Rectal smooth muscle tissue (tissue), 1 donor: Measurements from ENCODE around the gene LATS1.
"Not testable (repeated sequence)": the region's sequence is repeated elsewhere in the genome, so short reads cannot be mapped to it uniquely, and the experiment has no call there.

Experiments
- H3K27ac ChIP-seq: one replicate; pipeline ENCODE4 v1.7.0; 2013; ENCODE audit warnings: low read depth, low read length, inconsistent platforms
- H3K27me3 ChIP-seq: one replicate; pipeline ENCODE4 v1.7.0; 2013; ENCODE audit warnings: low read length; ENCODE audit not compliant: control insufficient read depth, insufficient read depth
- H3K36me3 ChIP-seq: one replicate; pipeline ENCODE4 v1.7.0; 2013; ENCODE audit warnings: low read length; ENCODE audit not compliant: control insufficient read depth, insufficient read depth
- H3K4me1 ChIP-seq: one replicate; pipeline ENCODE4 v1.7.0; 2013; ENCODE audit warnings: low read length; ENCODE audit not compliant: control insufficient read depth, insufficient read depth
- H3K4me3 ChIP-seq: one replicate; pipeline ENCODE4 v1.7.0; 2013; ENCODE audit warnings: low read length
- H3K9ac ChIP-seq: one replicate; pipeline ENCODE4 v1.7.0; 2013; ENCODE audit warnings: low read length

LATS1 gene

DNA sequence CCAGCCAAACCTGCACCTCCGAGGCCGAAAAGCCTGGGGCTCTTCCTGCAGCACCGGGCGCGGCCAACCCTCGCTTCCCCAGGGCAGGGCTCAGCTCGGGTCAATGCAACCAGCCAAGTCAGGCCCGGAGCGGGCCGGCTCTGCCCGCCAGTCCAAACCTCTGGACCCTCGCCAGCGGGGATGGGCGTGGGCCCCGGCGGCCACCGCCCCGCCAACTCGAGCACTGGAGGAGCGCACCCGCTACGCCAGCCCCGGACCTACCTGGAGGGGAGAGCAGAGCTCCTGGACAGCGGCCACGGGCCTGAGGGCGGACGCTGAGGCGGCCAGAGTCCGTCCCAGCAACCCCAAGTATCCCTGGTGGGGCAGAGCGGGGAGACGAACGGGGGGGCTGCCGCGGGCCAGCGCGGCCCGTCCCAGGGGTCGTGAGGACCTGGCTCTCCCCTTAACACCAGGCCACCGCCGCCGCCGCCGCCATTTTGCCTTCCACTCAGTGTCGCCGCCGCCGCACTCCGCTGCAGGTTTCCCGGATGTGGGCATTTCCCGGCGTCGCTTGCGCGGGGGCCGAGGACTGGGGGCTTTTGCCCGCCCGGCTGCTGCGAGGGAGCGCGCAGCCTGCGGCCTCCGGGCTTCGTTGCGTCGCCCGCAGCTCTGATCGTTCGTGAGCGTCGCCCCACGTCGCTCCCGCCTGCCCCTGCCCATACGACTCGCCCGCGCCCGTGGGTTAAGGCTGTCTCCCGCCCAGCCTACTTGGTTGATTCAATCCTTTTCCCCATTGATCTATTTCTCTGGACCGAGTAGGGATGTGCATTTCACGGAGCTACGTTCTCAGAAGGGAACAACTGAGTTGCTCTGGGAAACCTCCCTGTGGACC lies at the start of gene LATS1:
Gene LATS1 (minus strand): TSS at position 514 of the 871 bp plus-strand sequence. CDS start 15,975 bp downstream, outside the sequence.
- peak within 1 kb of the TSS; percentile 96 for H3K4me3 ChIP-seq
- no peaks in the 10 kb centered on the region for H3K27me3 ChIP-seq
- peaks cover 13% of the 10 kb centered on the region for H3K4me1 ChIP-seq
- H3K36me3 ChIP-seq = no peaks in the 10 kb centered on the region
- peak within 1 kb of the TSS; percentile 100 for H3K27ac ChIP-seq
- peak within 1 kb of the TSS; percentile 96 for H3K9ac ChIP-seq

DNA sequence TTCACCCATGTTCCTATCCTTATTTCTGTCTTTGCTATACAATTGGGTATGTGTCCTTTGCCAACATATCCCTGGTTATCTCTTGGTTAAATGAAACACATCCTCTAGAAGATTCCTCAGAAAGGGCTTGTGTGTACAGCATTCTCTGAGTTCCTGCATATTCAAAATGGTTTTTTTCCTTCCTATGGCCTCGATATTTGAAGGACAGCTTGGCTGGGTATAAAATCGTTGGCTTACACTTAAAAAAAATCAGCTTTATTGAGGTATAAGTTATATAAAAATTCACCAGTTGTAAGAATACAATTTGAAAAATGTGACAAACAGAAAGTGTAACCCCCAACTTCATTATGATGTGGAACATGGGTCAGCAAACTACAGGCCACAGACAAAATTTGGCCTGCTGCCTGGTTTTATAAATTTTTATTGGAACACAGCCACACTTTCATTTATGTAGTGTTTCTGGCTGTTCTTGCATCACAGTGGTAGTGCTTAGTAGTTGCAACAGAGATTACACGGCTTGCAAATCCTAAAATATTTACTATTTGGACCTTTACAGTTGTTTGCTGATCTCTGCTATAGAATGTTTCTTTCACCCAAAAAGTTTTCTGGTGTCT lies 48.4 kb upstream of the LATS1 start:
- Histone ChIP-seq H3K4me3 (no peak overlapping the region), H3K36me3 (peaks cover 2% of the 10 kb centered on the region), H3K27ac (no peak overlapping the region), H3K27me3 (no peaks in the 10 kb centered on the region), H3K4me1 (no peaks in the 10 kb centered on the region), H3K9ac (no peak overlapping the region)

DNA sequence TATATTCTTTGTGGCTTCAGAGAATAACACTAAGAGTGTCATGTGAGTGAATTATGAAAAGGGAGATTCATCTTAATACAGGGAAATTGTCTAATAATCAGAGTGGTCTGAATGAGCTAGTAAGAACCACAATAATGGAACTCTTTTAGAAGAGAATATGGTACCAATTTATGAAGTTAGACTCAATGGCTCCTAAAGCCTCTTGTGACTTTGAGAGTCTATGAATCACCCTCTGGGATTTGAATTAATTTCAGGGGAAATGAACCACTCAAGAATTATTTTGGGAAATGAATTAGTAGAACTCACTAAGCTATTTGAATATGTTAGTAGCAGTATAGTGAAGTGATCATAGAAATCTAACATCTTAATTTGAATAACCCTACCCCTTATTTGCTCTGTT lies 46.0 kb upstream of the LATS1 start:
- Histone ChIP-seq H3K4me3 (no peak overlapping the region), H3K27ac (no peak overlapping the region), H3K4me1 (no peaks in the 10 kb centered on the region)

DNA sequence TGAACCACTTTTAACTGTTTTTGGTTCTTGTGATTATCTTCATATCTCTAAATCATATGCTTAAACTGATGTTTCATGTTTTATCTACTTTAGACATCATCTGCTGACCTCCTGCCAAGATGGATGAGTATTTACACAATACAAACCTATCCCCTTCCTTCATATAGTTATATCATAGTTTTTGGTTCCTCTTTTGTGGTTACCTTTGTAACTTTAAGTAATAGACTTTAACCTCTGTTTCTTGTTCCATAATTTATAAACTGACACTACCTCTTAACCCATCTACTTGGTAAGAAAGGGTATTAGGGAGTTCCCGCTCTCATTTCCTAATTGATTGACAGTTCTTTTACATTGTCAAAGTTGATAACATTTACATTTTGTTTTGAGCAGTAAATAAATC lies 43.5 kb upstream of the LATS1 start:
- no peak overlapping the region for H3K27ac ChIP-seq
- H3K4me3 ChIP-seq = no peak overlapping the region
- peaks cover 2% of the 10 kb centered on the region for H3K36me3 ChIP-seq

More for the DNA sequence above, 46.0 kb upstream of the LATS1 start:
- Histone ChIP-seq H3K36me3 (peaks cover 4% of the 10 kb centered on the region), H3K9ac (no peak overlapping the region), H3K27me3 (no peaks in the 10 kb centered on the region)

DNA sequence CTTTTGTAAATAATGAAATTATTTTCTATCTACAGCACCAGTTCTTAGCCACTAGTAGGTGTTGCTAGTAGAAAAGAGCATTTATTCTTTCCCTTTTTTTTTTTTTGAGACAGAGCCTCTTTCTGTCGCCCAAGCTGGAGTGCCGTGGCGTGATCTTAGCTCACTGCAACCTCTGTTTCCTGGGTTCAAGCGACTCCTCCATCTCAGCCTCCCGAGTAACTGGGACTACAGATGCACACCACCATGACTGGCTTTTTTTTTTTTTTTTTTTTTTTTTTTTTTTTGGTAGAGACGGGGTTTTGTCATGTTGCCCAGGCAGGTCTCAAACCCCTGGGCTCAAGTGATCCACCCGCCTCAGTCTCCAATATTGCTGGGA lies 38.3 kb upstream of the LATS1 start:
- Histone ChIP-seq H3K27ac (no peak overlapping the region), H3K4me1 (no peaks in the 10 kb centered on the region)

More for the DNA sequence above, 43.5 kb upstream of the LATS1 start:
- Histone ChIP-seq H3K9ac (no peak overlapping the region), H3K4me1 (no peaks in the 10 kb centered on the region), H3K27me3 (no peaks in the 10 kb centered on the region)

DNA sequence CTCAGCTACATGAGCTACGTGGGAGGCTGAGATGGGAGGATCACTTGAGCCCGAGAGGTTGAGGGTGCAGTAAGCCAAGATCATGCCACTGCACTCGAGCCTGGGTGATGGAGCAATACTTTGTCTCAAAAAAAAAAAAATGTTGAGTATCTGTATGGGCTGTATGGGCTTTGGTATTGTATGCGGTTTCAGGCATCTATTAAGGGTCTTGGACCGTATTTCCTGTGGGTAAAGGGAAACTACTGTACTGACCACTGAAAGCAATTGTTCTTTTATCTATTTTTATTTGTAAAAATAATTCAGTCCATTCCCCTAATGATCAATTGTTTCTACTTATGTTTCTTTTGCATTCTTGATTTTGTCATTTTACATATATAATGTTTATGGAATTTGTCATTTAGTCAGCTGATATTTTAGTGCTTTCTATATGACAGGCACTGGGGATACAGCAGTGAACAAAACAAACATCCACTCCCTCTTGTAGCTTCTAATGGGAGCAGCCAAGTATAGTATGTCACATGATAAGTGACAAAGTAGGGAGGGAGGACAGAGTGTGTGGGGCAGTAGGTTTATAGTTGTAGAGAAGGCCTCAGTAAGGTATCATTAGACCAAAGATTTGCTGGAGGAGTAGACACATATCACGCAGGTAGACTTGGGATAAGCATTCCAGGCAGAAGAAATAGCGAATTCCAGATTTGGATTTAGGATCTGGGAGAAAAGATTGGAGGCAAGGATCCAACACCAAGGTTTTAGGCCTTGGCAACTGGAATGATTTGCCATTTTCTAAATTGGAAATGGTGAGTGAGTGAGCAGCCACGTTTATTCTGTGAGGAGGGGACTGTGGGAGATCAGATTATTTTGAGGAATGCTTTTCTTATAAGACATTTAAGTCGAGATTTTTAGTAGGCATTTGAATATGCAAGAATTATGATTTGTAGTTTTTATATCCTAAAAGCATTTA lies 37.7 kb upstream of the LATS1 start:
- no peak overlapping the region for H3K4me3 ChIP-seq
- no peak overlapping the region for H3K9ac ChIP-seq
- no peaks in the 10 kb centered on the region for H3K4me1 ChIP-seq
- H3K27me3 ChIP-seq = no peaks in the 10 kb centered on the region
- peaks cover 2% of the 10 kb centered on the region for H3K36me3 ChIP-seq
- H3K27ac ChIP-seq = no peak overlapping the region

More for the DNA sequence above, 38.3 kb upstream of the LATS1 start:
- no peak overlapping the region for H3K4me3 ChIP-seq
- peaks cover 2% of the 10 kb centered on the region for H3K36me3 ChIP-seq
- no peaks in the 10 kb centered on the region for H3K27me3 ChIP-seq
- H3K9ac ChIP-seq = no peak overlapping the region

DNA sequence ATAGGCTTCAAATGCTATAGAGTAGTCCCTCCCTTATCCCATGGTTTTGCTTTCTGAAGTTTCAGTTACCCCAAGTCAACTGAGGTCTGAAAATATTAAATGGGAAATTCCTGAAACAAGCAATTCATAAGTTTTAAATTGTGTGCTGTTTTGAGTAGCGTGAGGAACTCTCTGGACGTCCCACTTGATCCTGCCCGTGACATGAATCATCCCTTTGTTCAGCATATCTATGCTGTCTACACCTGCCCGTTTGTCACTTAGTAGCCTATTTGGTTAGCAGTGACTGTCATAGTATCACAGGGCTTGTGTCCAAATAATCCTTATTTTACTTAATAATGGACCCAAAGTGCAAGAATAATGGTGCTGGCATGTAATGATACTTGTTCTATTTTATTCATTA lies 36.6 kb upstream of the LATS1 start:
- Histone ChIP-seq H3K27me3 (no peaks in the 10 kb centered on the region), H3K4me3 (no peak overlapping the region), H3K4me1 (no peaks in the 10 kb centered on the region), H3K9ac (no peak overlapping the region), H3K27ac (no peak overlapping the region), H3K36me3 (no peaks in the 10 kb centered on the region)

DNA sequence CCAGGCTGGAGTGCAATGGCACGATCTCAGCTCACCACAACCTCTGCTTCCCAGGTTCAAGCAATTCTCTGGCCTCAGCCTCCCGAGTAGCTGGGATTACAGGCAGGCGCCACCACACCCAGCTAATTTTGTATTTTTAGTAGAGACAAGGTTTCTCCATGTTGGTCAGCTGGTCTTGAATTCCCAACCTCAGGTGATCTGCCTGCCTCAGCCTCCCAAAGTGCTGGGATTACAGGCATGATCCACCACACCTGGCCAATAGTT lies 35.4 kb upstream of the LATS1 start:
- not testable (repeated sequence) for H3K4me3 ChIP-seq, H3K9ac ChIP-seq, H3K27ac ChIP-seq, H3K36me3 ChIP-seq, H3K27me3 ChIP-seq, H3K4me1 ChIP-seq

DNA sequence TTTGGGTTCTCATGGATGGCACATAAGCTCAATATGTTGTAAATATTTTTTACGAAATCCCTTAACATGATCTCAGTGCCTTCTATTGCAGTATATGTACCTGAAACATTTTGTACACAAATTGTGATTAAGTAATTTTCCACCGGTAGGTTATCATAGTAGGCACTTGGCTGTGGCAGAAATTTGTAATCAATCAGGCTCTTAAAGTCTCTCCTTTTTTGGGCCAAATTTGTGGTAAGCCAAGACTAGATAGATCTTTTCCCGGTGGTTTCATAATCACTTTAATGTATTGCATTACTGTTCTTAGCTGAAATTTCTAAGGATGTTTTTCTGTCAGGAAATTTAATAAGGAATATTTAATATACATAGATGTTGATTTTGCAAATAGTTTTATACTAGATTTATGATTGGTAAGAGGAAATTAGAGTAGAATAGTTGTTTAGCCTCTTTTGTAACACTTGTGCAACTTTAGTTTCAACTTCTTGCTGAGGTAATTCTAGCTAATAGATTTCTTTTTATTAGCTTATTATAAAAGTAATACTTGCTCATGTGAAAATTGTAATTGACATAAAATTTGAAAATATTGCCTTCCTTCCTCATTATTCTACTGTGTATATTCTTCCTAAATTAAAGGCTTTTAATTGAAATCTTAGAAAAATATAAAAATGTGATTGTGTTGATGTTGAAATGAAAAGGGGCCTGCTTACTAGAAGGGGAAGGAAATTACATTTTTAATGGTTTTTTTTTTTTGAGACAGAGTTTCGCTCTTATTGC lies 34.9 kb upstream of the LATS1 start:
- no peak overlapping the region for H3K27ac ChIP-seq
- H3K27me3 ChIP-seq = no peaks in the 10 kb centered on the region
- no peaks in the 10 kb centered on the region for H3K36me3 ChIP-seq
- no peaks in the 10 kb centered on the region for H3K4me1 ChIP-seq
- H3K4me3 ChIP-seq = no peak overlapping the region
- H3K9ac ChIP-seq = no peak overlapping the region

DNA sequence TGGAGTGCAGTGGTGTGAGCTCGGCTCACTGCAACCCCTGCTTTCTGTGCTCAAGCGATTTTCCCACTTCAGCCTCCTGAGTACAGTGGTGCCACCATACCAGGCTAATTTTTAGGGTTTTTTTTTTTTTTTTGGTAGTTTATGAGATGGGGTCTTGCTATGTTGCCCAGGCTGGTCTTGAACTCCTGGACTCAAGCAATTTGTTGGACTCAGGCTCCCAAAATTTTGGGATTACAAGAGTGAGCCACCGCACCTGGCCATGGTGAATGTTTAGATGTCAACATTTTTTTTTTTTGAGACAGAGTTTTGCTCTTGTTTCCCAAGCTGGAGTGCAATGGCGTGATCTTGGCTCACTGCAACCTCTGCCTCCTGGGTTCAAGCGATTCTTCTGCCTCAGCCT lies 34.0 kb upstream of the LATS1 start:
- not testable (repeated sequence) for H3K36me3 ChIP-seq, H3K4me3 ChIP-seq, H3K9ac ChIP-seq

DNA sequence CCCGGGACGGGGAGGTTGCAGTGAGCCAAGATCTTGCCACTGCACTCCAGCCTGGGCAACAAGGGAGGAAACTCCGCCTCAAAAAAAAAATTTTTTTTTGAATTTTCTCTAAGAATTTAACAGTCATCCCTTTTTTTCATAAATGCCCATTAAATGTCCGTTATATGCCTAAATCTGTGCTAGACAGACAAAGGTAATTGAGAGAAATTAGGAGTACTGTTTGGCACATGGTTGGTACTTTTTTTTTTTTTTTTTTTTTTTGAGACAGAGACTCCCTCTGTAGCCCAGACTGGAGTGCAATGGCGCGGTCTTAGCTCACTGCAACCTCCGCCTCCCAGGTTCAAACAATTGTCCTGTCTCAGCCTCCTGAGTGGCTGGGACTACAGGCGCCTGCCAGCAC lies 33.3 kb upstream of the LATS1 start:
- Histone ChIP-seq H3K4me1 (peaks cover 4% of the 10 kb centered on the region), H3K9ac (no peak overlapping the region), H3K27me3 (no peaks in the 10 kb centered on the region), H3K27ac (no peak overlapping the region), H3K36me3 (no peaks in the 10 kb centered on the region), H3K4me3 (no peak overlapping the region)

More for the DNA sequence above, 34.0 kb upstream of the LATS1 start:
- H3K27ac ChIP-seq, H3K4me1 ChIP-seq, H3K27me3 ChIP-seq: not testable (repeated sequence)
